Hematopoietic multipotent progenitor cell treated with erythropoietin and hydrocortisone succinate and interleukin-3 and kit ligand, for 6 days (in vitro differentiated cells): Measurements from ENCODE around the gene ABI1.
"Not testable (repeated sequence)": the region's sequence is repeated elsewhere in the genome, so short reads cannot be mapped to it uniquely, and the experiment has no call there.

ENCODE experiments used
- DNase-seq: peaks from one replicate; pipeline ENCODE4 v3.0.0-alpha.2; 2015

The ABI1 gene

GRCh38 chr10:26860443-26861204, at the start of gene ABI1:
Gene ABI1, minus strand, starts transcription at chr10:26860958. Its CDS starts 95 bp downstream, at chr10:26860863.
- DNase-seq, result peak; percentile 99

- DNase-seq, result no peak
These were observed 49.0 kb upstream of the ABI1 start for GRCh38 chr10:26909753-26910152.

DNA sequence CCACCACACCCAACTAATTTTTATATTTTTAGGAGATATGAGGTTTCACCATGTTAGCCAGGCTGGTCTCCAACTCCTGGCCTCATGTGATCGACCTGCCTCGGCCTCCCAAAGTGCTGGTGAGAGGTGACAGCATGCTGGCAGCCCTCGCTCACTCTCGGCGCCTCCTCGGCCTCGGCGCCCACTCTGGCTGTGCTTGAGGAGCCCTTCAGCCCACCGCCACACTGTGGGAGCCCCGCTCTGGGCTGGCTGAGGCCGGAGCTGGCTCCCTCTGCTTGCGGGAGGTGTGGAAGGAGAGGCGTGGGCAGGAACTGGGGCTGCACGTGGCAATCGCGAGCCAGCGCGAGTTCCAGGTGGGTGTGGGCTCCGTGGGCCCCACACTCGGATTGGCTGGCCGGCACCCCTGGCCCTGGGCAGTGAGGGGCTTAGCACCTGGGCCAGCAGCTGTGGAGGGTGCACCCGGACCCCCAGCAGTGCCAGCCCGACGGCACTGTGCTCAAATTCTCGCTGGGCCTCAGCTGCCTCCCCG, 44.6 kb upstream of the ABI1 start:
- DNase-seq, result not testable (repeated sequence)

GRCh38 chr10:26903431-26904217, 42.9 kb upstream of the ABI1 start:
- no peak for DNase-seq

GRCh38 chr10:26892306-26892923, 31.7 kb upstream of the ABI1 start:
- not testable (repeated sequence) for DNase-seq

DNA sequence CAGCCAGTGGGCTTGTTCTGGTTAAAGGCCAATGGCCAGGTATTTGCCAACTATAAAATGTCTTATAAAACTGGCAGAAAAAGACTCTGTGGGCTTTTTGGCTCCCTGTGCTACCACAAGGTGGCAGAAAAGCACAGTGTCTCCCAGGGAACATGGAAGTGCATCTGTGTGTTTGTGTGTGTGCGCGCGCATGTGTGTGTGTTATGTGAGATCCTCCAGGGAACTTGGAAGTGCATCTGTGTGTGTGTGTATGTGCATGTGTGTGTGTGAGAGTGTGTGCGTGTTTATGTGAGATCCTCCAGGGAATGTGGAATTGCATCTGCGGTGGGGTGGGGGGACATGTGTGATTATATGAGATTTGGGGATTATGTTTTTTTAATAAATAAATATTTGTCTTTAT, 30.2 kb upstream of the ABI1 start:
- DNase-seq, result peak; percentile 84

DNA sequence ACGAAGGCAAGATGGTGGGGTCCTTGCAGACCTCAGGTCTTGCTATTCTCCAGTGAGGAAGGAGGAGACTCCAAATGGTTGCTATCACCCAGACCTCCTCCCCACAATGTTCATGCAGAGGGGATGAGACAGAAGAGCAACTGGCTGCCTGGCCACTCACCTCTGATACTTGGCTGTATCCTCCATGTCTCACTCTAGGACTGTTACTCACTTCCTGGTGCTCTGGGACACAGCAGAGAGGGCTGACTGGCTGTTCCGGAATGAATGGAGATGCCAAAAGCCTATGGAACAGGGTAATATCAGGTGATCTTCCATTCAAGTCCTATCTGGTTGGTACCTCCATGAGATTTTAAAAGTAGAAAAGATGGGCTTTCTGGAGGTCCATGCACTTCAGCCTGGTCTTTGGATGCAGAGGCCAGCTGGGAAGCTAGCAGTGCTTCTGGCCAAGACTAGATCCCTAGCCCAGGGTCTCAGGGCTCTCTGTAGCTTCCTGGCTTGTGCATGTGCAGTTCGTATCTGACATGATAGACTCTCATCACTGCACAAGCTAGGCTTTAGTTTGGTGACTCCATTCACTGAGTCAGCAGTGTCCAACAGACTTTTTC, 27.0 kb upstream of the ABI1 start:
- DNase-seq, result no peak

- DNase-seq, result peak; percentile 79
These were observed 21.0 kb upstream of the ABI1 start for GRCh38 chr10:26881600-26882331.

GRCh38 chr10:26879744-26880143, 19.0 kb upstream of the ABI1 start:
- peak; percentile 42 for DNase-seq

DNA sequence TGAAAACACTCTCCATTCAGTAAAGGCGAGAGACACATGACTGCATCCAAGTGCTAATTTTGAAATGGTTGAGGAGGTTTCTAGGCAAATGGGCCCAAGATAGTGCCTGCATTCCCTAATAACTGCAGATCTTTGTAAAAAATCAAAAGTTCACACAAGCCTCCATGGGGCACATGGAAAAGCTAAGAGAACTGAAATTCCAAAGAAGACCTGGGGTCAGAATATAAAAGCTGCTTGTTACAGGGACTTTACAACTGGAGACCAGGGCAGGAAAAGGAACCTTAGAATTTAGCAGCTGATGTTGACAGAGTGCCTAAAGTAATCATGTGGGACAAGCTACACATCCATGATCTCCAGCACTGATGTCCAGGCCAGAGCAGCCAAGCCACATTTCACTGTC, 10.0 kb upstream of the ABI1 start:
- DNase-seq, result no peak

DNA sequence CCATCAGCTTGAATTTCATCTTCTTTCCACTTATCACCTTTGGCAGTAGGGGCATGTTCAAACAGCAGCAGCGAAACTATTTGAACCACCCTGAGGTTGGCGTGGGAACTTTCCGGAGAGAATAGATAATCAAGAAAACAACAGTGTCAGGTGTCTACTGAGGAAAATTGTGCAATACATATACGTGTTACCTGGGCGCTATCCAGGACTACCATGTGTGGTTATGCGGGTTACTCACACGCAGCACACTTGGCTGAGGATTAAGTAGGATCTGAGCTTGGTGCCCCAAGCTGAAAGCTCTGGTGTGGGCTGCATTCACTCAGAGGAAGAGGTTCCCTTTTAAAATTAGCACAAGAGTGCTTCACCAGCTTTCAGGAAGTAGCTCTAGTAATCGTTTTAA, 8.8 kb upstream of the ABI1 start:
- no peak for DNase-seq

DNA sequence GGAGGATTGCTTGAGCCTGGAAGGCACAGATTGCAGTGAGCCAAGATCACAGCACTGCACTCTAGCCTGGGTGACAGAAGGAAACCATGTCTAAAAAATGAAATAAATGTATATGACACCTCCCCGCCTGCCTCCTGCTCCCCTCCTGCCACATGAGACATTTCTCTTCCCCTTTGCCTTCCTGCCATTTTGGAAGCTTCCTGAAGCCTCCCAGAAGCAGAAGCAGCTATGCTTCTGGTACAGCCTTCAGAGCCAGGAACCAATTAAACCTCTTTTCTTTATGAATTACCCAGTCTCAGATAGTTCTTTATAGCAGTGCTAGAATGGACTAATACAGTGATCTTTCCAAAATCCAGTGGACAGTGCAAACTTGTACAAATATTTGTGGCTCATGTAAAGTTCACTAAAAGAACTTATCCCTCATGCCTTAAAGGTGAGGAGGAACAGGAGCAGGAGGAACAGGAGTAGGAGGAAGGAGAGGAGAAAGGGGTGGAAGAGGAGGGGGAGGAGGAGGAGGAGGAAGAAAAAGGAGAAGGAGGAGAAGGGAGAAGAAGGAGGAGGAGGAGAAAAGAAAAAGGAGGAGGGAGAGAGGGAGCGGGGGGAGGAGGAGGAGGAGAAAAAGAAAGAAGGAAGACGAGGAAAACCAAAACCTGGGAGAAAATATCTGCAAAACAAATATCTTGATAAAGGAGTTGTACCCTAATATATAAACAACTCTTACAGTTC, 2.8 kb upstream of the ABI1 start:
- DNase-seq, result no peak

DNA sequence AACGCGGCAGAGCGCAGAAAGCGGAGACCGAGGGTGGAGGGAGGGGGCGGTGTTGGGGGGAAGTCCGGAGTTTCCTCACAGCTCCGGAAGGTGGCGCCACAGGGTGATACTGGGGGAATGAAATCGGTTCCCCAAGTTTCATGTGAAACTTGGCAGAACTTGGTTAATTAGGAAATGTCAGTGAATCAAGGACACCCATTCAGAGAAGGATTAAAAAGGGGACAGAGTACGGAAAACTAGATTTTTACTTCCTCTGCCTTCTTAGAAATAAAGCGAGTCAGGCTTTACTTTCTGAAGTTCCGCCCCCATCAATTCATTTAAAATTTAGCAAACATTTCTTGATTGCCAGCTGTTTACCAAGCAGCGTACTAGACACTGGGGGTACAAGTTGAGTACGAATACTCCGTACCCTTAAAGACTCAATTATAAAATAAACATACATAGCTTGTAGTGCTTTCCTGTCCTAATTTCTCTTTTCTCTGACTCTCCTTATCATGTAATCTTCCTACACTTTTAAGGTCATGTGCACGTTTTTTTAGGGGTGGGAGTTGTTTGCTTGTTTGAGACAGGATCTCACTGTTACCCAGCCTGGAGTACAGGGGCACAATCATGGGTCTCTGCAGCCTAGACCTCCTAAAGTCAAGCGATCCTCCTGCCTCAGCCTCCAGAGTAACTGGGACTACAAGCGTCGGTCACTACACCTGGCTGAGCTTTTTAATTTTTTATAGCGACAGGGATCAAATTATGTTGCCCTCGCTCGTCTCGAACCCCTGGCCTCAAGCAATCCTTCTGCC, 644 bp upstream of the ABI1 start:
- no peak for DNase-seq

GRCh38 chr10:26860102-26860442, 686 bp downstream of the ABI1 start:
- DNase-seq, result peak; percentile 77

GRCh38 chr10:26859241-26860101, 1.3 kb downstream of the ABI1 start:
- peak; percentile 23 for DNase-seq

DNA sequence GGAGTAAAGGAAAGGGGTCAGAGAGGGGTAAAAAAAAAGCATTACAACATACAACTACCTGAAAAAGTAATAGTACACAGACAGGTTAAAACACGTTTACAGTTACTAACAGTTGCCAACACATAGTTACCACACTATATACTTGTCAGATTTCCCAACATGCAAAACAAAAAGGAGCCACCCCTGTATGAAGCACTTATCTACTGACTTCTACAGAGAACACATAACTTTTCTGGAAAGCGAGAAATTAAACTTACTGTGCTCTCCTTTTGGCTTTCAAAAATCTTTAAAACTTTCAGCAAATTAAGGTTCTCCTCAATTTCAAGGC, 2.1 kb downstream of the ABI1 start:
- DNase-seq, result peak; percentile 65

DNA sequence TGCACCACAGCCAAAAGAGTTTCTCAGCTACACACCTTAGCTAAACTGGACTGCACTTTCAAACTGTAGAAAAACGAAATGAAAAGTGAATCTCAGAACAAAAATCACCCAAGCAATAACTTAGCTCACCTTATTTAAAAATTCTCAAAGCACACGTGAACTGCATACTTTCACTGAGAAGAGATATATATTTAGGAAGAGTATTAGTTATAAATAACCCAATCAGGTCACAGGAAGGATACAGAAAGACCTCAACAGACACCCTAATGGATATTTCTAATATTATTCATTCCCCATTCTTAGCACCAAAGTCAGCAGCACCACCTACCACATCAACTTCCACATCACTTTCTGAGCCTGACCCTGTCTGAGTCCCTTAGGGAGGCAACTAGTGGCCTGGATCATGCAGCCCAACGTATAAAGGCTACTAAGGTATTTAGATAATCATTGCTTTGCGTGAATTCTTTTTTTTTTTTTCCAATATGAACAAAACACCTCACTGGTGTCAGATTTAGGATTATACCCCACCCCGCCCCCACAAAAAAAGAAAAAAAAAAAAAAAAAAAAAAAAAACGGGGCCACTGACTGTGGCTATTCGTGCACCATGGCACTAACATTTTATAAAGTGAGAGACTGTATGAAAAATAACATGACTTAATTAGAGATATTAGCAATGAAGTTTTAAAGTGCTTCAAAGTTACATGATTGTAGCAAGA, 2.6 kb downstream of the ABI1 start:
- peak; percentile 30 for DNase-seq

- DNase-seq, result not testable (repeated sequence)
These were observed 3.2 kb downstream of the ABI1 start for GRCh38 chr10:26857553-26857952.

GRCh38 chr10:26855186-26855585, 5.6 kb downstream of the ABI1 start:
- DNase-seq, result peak; percentile 19
